ENCODE measurements around the gene LAIR2. TPM values are rescaled to one million over a fixed set of nuclear protein-coding genes. Genes with fewer than 3 reads are reported as not detected.

Gene LAIR2, protein sequence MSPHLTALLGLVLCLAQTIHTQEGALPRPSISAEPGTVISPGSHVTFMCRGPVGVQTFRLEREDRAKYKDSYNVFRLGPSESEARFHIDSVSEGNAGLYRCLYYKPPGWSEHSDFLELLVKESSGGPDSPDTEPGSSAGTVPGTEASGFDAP
- total RNA-seq (2022; extraction: Qiagen RNA extraction) = not detected in 5 replicates

DNA sequence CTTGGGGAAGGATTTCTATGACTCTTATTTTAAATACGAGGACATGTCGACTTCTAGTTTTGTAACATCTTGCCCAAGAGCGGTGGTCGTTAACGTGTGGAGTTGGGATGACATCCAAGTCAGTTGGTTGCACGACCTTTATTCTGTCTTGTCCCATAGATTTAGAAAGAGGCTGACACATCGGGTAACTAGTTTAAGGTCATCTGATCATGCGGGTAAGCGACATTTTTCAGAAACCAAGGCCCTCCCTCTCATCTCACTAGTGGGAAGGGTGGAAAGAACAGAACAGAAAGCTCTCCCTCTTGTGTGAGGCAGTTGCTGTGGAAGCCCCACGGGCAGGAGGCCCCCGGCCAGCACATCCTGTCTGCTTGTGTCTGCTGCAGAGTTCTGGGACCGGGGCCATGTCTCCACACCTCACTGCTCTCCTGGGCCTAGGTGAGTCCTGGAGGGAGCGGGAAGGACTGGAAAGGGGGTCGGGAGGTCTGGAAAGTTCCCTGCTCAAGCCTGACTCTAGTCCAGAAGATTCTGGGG, at the start of gene LAIR2:
LAIR2 (plus strand) TSS at position 314 of the 531 bp plus-strand sequence; CDS start at position 402, 88 bp downstream.

DNA sequence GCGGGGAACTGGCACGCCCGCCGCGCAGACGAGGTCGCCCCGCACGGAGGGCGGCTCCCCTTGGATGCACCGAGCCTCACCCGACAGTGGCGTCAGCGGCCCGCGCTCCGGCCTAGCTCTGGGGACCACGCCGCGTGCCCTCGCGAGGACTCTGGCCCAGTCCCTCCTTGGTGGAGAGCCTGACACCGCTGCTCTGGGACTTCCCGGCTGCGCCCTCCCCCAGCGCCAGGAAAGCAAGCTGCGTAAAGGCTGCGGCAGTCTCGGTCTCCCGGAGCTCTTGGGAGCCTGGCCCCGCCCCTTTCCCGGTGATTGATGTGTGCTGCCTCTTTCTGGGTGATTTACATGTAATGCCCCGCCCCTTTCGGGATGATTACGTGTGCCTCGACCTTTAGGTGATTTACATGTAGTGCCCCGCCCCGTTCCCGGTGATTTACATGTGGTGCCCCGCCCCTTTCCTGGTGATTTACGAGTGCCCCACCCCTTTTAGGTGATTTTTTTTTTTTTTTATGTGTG, 39.0 kb upstream of the LAIR2 start, which contains the start of gene LENG9:
LENG9 (minus strand) TSS at position 248 of the 513 bp plus-strand sequence. CDS start 252 bp downstream, outside the sequence.

DNA sequence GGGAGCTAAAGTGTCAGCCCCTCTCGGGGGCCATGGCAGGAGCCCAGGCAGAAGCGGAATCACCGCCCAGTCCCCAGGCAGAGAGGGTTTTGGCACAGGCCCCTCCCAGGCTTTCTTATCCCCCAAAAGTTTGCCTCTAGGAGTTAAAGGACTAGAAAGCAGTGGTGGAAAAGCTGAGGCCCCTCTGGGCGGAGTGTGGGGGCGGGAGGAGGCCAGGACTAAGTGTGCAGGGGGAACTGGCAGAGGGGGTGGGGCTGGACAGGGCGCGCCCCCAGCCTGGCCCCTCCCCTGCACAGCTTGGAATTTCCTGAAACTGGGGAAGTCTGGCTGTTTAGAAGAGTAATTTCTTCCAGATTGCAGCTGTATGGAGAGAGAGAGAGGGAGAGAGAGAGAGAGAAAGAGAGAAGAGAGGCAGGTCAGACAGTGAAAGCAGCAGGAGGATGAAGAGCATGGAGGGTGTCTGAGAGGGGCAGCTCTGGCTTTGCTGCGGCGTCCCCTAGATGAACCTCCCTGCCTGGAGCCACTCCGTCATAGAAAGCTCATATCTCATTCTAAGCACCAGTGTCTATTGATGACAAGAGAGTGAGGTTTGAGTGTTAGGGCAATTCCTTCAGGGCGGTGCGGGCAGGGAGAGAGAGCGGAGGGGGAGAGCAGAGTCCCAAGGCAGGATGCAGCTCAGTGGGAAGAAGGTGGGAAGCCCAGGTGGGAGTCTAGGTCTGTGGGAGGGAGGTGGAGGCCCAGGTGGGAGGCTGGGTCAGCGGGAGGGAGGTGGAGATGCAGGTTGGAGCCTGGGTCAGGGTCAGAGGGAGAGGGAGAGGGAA, 29.4 kb upstream of the LAIR2 start, which contains the start of gene CDC42EP5:
CDC42EP5 (minus strand) TSS at position 226 of the 821 bp plus-strand sequence. CDS start 7,749 bp downstream, outside the sequence.

Other genes with a start within 250 kb of the LAIR2 start
- gene LILRB5, start 245.6 kb upstream of the LAIR2 start, total RNA-seq (2022; extraction: Qiagen RNA extraction) = not detected in 5 replicates
- 0.05 to 0.26 TPM (median 0.11 TPM) in 5 replicates for gene LILRB2, start 221.7 kb upstream of the LAIR2 start, total RNA-seq (2022; extraction: Qiagen RNA extraction)
- not detected in 5 replicates for gene LILRA5, start 189.7 kb upstream of the LAIR2 start, total RNA-seq (2022; extraction: Qiagen RNA extraction)
- gene LILRA4, start 163.7 kb upstream of the LAIR2 start, total RNA-seq (2022; extraction: Qiagen RNA extraction) = not detected in 5 replicates
- gene LAIR1, start 137.9 kb upstream of the LAIR2 start, total RNA-seq (2022; extraction: Qiagen RNA extraction) = not detected in 5 replicates
- 0.42 TPM in 1 of 5 replicates, not detected in the others for gene TTYH1, start 87.4 kb upstream of the LAIR2 start, total RNA-seq (2022; extraction: Qiagen RNA extraction)
- gene LENG8, start 53.6 kb upstream of the LAIR2 start, total RNA-seq (2022; extraction: Qiagen RNA extraction) = 73.9 to 144 TPM (median 124 TPM) in 5 replicates
- gene LENG9, start 39.1 kb upstream of the LAIR2 start, total RNA-seq (2022; extraction: Qiagen RNA extraction) = 4.4 to 7.6 TPM (median 7.0 TPM) in 5 replicates
- gene CDC42EP5, start 29.5 kb upstream of the LAIR2 start, total RNA-seq (2022; extraction: Qiagen RNA extraction) = not detected in 5 replicates
- not detected in 5 replicates for gene LILRA2, start 71.0 kb downstream of the LAIR2 start, total RNA-seq (2022; extraction: Qiagen RNA extraction)
- not detected in 5 replicates for gene LILRA1, start 90.8 kb downstream of the LAIR2 start, total RNA-seq (2022; extraction: Qiagen RNA extraction)
- 0.24 TPM in 1 of 5 replicates, not detected in the others for gene LILRB1, start 127.7 kb downstream of the LAIR2 start, total RNA-seq (2022; extraction: Qiagen RNA extraction)
- not detected in 5 replicates for gene LILRB4, start 160.2 kb downstream of the LAIR2 start, total RNA-seq (2022; extraction: Qiagen RNA extraction)
- not detected in 5 replicates for gene KIR3DL3, start 221.6 kb downstream of the LAIR2 start, total RNA-seq (2022; extraction: Qiagen RNA extraction)
- not detected in 5 replicates for gene KIR2DL3, start 235.7 kb downstream of the LAIR2 start, total RNA-seq (2022; extraction: Qiagen RNA extraction)

Data from A549 treated with Mapracorat at 1 μM for 4 hours (cell line).